ENCODE measurements around the gene DENND1A.

- TF ChIP-seq CTCF (IDR thresholded peaks at IDR 0.05; ENCODE audit: insufficient read depth, low read length, poor library complexity, severe bottlenecking) (no peak), EZH2phosphoT487 (conservative IDR thresholded peaks at IDR 0.05; ENCODE audit: low read length) (no peak)
Observed at GRCh38 chr9:123490688-123491087, 439.2 kb downstream of the DENND1A start.

Data from SU-DHL-6 (cell line).